Left kidney (tissue), 2 donors: ENCODE data around the gene TIFAB. TPM values are rescaled to one million over a fixed set of nuclear protein-coding genes. Genes with fewer than 3 reads are reported as not detected.

Experiments
- DNase-seq: peaks from one replicate; pipeline ENCODE4 v3.0.0-alpha.2; 2013
- polyA plus RNA-seq: library from polyadenylated mRNA; unstranded; fragments of 120-200 nt; gene quantifications from one replicate; pipeline ENCODE4 v1.2.1, GENCODE V29; 2013; ENCODE audit not compliant: insufficient read length

Gene TIFAB
- polyA plus RNA-seq, 1 donor, result 0.08 TPM

DNA sequence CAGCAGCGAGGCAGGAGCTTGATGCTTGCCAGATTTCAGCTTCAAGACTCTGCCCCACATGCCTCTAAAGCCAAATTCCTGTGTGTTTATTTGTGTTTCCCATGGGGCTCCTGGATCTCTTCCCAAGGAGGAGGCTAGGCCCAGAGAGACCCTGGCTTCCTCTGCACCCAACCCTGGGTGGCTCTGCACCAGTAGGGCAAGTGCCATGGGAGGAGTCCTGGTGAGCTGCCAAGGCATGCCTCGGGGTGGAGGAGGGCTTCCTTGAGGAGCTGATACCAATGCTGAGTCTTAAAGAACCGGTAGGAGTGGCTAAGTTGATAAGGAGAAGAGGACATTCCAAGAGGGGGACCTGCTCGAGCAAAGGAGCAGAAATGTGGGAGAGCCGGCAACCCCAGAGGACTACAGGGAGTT is 6.8 kb upstream of the TIFAB start:
- DNase-seq, result no peak

DNA sequence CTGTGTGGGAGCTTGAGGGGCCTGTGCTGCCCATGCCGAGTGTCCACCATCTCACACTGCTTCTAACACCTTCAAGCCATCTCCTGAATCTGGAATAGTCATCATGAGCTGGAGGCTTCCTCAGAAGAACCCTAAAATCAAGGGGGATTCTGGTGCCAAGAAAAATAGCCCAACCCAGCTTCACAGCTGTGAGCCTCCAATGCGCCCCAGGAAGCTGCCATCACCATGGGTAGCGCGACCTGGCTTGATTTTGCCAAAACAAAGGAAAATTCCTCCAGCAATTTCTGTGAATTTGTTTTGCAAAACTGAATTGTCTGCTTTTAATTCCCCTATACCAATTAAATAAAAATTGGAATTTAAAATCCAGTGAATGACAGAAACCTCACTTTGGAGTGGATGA is 6.2 kb upstream of the TIFAB start:
- no peak for DNase-seq

DNA sequence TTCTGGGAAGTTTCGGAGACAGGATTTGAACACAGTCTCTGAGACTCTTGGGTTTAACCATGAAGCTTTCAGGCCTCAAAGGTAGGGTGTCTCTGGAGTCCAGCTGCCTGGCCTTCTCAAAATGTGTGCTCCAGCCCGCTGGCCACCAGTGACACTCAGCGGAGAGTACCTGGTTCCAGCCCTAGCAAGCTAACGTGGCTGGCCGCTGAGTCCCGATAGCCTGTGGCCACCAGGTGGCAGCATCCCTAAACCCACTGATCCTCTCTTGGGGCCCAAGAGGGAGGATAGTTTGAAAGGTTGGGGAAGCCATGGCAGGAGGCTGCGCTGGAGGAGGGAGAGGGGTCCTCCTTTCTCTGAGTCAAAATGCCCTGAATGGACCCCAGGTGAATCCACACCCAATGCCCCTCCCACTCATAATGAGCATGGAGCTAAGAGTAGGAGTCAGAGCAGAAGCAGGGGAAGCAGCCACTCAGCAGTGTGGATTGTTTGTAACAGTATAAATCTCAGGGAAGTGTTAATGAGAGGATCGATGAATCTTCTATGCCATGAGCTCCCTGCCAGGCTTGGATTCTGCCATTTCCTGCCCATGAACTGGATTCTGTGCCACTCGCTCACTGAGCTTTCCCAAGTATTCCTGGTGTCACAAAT is 5.4 kb upstream of the TIFAB start:
- peak; percentile 61 for DNase-seq

DNA sequence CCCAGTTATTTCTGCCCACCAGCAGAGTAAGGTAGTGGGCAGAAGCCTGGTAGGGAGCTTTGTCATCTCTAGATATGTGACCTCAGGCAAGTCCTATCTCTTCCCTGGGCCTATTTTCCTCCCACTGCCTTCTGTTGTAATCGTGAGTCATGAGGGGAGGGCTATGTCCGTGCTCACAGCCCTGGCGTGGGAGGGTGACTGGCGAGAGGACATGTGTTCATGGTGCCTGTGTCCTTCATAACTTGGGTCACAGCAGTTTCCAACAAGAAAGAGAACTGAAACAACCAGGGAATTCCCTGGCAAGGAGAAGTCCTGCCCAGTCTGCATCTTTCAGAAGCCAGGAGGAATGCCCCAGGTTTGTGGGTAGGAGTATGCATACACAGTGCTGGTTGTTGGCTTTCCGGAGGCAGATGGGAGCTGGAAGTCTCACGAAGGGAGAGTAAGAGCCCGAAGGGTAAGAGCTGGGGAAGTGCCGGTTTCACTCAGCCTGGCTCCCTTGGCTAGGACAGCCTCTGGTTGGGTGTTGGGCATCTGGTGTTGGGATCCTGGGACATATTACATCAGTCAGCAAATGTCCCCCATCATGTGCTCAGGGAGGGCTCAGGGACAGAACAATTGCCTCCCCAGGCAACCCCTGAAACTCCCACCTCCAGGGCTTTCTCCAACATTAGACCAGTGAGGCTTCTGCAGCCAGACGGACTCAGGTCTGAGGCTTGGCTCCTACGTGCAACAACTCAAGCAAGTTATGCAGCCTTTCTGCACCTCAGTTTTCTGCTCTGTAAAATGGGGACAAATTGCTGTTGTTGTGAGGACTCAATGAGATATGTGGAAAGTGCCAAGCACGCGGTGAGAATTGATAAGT is 4.3 kb upstream of the TIFAB start:
- DNase-seq, result no peak

DNA sequence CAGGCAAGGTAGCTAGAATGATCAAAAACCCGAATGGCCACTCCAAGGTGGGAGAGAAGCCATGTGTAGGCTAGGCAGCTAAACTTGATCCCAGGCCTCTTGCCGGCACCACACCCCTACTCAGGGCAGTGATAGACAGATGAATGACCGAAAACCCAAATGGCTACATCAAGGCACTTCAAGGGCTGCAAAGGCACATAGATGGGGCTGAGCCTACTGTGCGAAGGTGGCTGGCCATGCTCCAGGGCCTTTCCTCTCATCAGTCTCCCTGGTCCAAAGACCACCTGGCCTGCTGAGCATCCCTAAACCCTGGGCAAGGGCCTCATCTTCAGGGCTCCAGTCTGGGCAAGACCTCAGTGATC is 3.7 kb upstream of the TIFAB start:
- no peak for DNase-seq

DNA sequence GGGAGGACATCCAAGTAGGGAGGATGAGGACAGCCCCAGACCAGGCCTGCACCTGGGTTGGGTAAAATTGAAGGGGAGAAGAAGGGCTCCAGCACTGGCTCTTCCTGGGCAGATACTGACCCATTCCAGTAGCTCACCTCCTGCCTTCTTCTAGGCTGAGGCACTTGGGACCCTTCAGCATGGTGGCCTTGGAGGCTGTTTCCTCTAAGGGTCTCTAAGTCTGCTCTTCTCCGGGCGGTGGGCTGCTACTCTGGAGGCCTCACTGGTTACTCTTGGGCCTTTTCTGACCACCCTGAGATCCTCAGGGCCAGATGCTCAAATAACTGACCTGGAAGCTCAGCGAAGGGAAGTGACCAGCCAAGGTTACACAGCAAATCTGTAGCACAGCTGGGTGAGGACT is 2.8 kb upstream of the TIFAB start:
- no peak for DNase-seq

DNA sequence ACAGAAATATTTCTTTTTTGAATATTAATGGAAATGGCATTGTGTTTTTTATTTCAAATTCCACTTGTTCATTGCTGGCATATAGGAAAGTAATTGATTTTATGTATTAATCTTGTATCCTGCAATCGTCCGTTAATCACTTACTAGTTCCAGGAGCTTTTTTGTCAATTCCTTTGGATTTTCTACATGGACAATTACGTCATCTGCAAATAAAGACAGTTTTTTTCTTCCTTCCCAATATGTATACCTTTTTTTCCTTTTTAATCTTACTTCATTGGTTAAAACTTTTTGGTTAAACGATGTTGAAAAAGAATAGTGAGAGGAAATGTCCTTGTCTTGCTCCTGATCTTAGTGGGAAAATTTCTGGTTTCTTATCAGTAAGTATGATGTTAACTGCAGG is 1.5 kb upstream of the TIFAB start:
- DNase-seq, result no peak

DNA sequence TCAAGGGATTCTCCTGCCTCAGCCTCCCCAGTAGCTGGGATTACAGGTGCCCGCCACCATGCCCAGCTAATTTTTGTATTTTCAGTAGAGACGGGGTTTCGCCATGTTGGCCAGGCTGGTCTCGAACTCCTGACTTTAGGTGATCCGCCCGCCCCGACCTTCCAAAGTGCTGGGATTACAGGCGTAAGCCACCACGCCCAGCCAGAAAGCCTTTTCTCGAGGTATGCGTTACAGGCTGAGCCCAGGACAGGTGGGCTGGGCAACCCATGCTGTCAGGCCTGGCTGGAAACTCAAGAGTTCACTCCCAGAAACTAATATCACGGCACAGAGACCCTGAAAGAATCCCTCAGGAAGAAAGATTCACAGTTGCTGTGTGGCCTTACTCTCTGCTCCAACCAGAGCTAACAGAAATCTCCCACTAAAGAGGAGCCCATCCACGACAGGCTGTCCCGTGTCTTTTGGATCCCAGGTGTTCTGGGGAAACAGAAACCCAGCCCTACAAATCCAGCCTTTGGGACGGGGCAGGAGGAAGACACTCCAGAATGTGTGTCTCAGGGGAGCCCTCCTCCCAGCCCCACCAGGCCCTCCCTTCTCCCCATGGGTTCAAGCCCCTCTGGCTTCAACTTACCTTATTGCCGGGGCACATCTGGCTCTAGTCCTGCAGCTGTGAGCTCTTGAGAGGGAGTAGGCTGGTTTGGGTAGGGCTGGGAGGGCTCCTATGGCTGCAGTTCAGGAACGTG is 400 bp downstream of the TIFAB start:
- DNase-seq, result no peak

DNA sequence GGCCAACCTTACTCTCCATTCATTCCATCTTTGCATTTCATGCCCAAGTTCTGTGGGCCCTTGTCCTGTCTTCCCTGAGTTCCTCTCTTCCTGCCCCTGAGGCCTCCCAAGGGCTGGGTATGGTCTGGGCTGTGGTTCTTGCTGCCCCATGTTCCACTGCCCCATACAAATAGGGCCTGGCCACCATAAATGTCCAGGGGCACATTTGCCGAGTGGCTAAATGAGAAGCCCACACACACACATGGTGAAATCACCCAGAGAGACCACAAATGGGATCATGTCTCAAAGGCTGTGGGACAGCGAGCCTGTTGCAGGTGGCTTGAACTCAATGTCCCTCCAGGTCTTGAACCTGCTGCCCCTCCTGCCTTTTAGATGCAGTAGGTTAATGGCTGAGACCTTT is 1.2 kb downstream of the TIFAB start:
- DNase-seq, result no peak

DNA sequence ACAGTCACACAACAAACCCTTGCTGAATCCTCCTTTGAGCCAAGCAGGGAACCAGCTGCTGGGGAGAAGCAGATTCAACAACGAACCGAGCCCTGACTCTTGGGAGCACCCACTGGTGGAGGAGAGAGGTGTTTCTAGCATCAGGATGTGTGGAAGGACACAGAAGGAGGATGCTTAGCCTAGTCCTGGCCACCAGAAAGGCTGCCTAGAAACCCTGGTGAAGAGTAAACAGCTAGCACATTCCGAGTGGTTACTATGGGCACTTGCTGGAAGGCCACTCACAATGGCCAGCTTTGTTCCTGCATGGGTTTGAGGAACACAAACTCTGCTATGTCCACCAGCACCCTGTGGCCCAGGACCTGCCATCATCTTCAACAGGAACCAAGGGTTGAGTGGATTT is 1.8 kb downstream of the TIFAB start:
- no peak for DNase-seq

DNA sequence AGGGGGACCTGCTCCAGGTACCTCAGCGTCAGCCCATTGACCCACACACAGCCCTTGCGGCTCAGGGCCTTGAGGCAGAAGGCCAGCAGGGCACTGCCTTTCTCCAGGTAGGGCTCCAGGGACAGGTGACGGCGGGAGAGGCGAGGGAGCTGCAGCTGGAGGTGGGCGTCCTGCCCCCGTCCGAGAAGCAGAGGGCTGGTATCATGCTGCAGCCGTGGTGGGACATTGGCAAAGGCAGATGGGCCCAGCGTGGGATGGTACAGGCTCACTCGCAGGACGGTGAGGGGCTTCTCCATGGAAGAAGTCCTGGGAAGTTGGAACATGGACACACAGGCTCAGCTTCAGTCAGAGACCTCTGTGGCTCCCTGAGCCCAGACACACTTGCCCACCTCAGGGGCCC is 2.5 kb downstream of the TIFAB start:
- no peak for DNase-seq

DNA sequence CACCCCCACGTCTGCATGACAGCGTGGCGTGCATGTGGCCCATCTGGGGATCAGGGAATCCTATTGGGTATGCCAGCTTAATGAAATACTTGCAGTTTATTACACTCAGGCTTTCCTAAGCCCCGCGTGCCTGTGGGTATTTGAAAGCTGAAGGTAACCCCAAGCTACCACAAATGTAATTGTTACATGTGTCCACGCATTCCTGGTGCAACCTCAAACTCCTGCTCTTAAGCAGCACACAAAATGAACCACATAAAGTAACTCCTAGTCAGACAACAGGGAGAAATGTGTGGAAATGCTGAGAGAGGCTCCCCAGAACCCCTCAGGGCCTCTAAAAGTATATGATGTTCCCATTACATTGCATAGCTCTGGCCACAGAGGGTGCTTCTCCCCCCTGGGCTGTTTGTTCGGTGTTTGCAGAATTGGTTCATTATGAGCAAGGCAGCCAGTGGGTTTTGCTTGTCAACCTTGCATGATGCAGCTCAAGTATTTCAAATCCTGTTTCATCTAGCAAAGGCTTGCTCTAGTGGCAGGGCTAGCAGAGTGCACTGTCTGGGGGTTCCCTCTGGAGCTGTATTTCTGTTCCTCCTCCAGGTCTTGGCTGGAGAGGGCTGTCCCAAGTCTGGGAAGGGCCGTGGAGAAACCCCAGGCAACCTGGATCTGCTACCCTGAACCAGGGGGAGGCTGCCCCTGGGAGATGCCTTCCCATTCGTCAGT is 3.2 kb downstream of the TIFAB start:
- no peak for DNase-seq

DNA sequence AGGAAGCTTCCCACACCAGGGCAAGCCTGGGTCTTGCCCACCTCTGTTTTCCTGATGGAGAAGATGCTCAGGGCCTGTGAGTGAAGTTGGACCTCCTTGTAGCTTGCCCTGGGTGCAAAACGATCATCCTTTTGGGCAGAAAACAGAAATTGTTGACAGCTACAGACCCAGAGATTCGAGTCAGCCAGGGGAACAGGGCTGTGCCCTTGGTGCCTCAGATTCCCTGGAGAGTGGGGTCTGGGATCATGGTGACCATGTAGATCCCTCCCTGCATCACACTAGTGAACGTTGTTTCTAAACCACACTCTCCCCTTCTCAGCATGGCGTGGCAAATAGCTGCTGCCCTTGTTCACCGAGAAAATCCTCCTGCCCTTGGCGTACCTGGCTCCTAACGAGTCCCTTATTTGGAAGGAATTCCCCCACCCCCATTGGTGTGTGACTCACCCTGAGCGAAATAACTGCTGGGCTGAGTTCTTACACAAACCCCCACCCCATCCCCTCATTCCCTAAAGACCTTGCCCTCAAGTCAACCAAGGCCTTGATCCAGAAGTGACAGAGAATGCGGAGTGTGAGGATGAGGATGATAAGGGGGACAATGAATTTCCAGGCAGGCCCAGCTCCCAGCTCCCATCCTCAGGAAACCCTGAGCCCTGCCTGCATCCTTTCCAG is 3.9 kb downstream of the TIFAB start:
- DNase-seq, result no peak

DNA sequence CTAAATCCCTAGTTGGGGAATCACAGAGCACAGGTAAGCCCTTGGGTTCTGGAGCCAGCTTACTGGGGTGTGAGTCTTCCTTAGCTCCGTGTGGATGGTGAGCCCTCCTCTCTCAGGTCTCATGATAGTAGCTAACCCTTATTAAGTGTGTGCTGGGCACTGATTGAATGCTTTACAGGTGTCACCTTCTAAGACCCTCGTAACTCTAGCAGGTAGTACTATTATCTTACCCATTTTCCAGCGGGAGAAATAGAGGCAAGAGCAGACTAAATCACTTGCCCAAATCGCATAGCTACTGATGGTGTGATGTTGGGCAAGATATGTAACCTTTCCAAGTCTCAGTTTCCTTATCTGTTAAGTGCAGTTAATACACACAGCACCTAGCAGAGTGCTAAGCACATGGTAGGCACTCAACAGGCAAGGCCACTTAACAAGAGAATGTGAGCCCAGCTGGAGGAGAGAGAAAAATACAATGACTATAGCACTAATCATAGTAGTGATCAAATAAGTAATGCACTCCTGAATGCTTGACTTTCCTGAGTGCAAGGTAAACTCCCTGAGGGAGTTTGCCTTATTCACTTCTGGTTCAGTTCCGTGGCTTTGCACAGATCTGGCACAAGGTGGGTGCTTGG is 4.7 kb downstream of the TIFAB start, which contains the start of gene DCANP1:
Gene DCANP1, minus strand, starts transcription at position 51 of the 632 bp plus-strand sequence. CDS start 240 bp downstream, outside the sequence.
- DNase-seq, result no peak

DNA sequence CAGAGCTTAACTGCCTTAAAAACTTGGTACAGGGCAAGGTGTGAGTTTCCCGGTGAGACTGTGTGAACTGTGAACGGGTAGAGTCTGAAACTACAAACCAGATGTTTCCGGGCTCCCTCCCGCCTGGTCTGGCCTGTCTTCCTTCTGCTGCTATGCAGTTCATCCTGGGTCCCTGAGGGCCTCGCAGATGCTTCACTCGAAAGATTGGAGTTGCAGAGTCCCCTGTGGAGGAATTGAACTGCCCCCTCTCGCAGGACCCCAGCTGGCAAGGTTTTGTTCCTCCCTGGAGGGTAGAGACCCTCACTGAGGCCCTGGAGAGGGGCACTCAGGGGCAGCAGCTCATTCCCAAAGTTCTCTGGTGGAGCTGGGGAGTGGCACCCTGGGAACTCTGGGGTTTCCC is 5.5 kb downstream of the TIFAB start:
- no peak for DNase-seq

DNA sequence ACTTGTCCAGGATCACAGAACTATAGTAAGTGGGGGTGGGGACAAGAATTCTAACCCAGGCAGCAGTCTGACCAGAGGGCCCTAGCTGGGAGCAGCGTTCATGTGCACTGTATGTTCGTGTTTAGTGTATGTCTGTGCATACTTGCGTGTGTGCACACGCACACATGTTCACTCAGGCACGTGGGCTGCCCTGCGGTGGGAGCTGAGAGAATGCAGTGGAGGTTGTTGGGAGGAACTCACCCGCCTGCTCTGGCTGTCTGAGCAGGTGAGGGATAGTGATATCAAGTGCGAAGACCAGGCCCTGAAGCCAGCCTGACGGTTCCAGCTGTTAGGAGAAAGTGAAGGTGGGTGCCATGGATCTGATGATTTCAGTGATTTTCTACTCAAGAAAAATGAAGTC is 5.9 kb downstream of the TIFAB start:
- no peak for DNase-seq

DNA sequence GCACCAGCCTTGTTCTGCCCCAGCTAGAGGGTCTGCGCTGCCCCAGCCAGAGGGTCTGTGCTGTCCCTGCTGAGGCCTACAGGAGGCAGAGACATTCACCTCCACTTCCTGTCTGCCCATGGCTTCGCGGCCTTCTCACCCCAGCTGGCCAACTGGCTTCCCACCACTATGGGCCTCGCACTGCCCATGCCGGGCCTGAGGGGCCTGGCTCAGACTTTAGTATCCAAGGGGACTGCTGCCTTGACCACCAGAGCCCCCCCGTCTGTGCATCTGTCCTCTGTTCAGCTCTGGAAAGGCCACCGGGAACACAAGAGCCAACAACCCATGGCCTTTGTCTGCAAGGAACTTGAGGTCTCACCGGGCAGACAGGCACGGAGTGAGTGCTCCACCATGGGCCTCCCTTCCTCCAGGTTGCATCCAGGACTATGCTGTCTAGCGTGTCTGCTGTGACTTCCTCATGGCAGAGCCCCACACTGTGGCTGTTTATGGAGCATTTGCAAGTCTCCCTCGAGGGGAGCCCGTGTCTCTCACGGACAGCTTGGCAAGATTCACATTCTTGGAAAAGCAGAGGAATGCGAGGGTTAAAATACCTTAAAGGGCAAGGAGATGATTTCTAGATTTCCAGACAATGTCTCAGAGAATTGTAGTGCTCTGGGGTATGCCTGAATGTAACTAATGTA is 6.7 kb downstream of the TIFAB start:
- DNase-seq, result no peak

DNA sequence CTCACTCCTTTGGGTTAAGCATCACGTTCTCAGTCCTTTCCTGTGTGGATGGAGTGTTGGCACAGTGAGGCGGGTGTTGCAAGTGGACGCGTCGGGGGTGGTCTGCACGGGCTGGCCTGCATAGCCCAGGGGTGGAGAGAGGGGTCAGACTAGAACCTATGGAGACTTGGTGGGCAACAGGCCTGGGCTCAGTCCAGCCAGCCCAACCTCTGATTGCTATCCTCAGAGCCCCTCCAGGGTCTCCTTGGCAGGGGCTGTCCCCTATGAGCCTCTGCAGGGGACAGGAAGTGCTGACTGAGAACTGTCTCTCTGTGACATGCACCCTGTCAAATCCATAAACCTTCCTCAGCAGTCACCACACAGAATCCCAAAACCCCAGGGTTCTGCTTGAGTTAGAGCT is 7.3 kb downstream of the TIFAB start:
- DNase-seq, result no peak

DNA sequence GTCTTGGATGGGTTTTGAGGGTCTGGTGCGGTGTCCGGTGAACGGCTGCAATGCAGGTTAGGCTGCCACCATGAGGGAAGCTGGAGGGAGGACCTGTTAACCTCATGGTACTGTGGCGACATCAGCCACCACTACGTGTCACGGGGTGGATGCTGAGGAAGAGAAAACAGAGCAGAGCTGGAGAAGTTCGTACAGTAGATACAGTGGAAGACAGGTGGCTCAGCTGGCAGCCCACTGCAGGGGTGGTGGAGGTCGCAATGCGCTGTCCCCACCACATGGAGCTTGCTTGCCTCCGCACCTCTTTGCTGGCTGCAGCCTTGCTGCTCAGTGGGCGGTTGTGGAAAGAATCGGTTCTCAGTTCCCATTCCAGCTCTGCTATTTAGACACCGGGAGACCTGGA is 7.8 kb downstream of the TIFAB start:
- DNase-seq, result no peak

DNA sequence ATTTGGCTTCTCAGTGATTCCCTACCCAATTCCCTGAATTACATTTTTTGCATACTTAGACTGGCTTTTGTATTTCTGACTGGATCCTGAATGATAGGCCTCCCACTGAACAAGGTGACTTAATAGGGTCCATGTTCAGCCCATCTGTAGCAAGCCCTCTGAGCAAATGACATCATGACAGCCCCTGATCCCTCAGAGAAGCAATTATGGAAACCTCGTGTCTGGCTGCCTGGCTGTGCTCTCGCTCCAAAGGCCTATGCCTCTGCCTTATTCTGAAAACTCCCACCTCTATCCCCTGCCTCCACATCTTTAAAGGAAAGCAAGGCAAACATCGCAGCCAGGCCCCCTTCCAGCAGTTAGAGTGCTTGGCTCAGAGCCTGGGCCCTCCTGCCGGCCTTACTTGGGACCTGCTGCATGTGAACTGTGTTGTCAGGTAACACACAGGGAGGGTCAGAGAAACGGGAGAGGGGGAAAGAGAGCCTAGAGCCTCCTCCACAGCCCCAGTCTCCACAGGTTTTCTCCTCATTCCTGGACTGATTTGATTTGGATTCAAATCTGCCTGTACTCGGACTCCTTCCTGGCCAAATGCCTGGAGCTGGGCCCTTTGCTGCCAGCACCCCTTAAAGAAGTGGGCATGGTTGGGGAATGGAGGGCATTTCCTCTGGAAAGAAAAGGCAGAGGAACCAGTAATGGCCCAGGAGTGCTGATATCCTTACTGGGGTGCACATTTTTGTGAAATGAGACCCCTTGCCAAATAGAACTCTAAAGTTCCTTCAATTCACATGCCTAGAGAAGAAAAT is 8.8 kb downstream of the TIFAB start:
- DNase-seq, result no peak
